Lung (tissue), 12 donors: ENCODE data around the gene COL6A1. TPM values are rescaled to one million over a fixed set of nuclear protein-coding genes. Genes with fewer than 3 reads are reported as not detected.

ENCODE experiments used
- ATAC-seq: fragments of 200-7000 bp; cut with Tn5 transposase; one replicate; pipeline ENCODE4 v1.9.1; 2020; ENCODE audit warnings: moderate number of reproducible peaks; ENCODE audit not compliant: insufficient read depth, low FRiP score
- DNase-seq, 3 donors: peaks; one replicate each; pipeline ENCODE4 v3.0.0-alpha.2; 2013 to 2017
- H3K27ac ChIP-seq, 2 donors: one replicate each; pipeline ENCODE4 v1.5.1; 2013; ENCODE audit warnings: mild to moderate bottlenecking in 2 of 2, moderate library complexity in 2 of 2, control low read depth in 1 of 2, inconsistent platforms in 1 of 2, low read depth in 1 of 2, low read length in 1 of 2
- H3K27me3 ChIP-seq, 3 donors: one replicate each; pipeline ENCODE4 v1.5.1; 2013; ENCODE audit warnings: low read length in 2 of 3; ENCODE audit not compliant: control insufficient read depth in 3 of 3, insufficient read depth in 3 of 3
- H3K36me3 ChIP-seq, 4 donors: one replicate each; pipeline ENCODE4 v1.5.1; 2013; ENCODE audit warnings: low read length in 4 of 4, mild to moderate bottlenecking in 1 of 4, moderate library complexity in 1 of 4; ENCODE audit not compliant: control insufficient read depth in 4 of 4, insufficient read depth in 4 of 4
- H3K4me1 ChIP-seq, 5 donors: one replicate each; pipeline ENCODE4 v1.5.1; 2013; ENCODE audit warnings: low read length in 5 of 5, mild to moderate bottlenecking in 2 of 5, moderate library complexity in 1 of 5; ENCODE audit not compliant: control insufficient read depth in 5 of 5, insufficient read depth in 5 of 5
- H3K4me3 ChIP-seq: one replicate; pipeline ENCODE4 v1.5.1; 2013; ENCODE audit warnings: mild to moderate bottlenecking, control low read depth, moderate library complexity
- H3K9ac ChIP-seq, 2 donors: one replicate each; pipeline ENCODE4 v1.5.1; 2013; ENCODE audit warnings: low read length in 2 of 2, control low read depth in 1 of 2; ENCODE audit not compliant: insufficient read depth in 1 of 2
- H3K9me3 ChIP-seq, 4 donors: one replicate each; pipeline ENCODE4 v1.5.1; 2013; ENCODE audit warnings: low read length in 3 of 4, mild to moderate bottlenecking in 1 of 4, moderate library complexity in 1 of 4; ENCODE audit not compliant: control insufficient read depth in 4 of 4, insufficient read depth in 3 of 4
- CTCF ChIP-seq: IDR thresholded peaks from 2 replicates; pipeline ENCODE4 v1.5.1; 2012; ENCODE audit warnings: mild to moderate bottlenecking; ENCODE audit errors: control extremely low read depth, extremely low read depth
- WGBS, 2 donors: extraction: QIAGEN DNeasy Blood & Tissue Kit; methylation state at CpG; one replicate each; pipeline ENCODE4 v1.1.7; 2013; 5-methylcytosine and 5-hydroxymethylcytosine counted together
- polyA plus RNA-seq, 2 donors: library from polyadenylated mRNA; stranded (reverse); fragments of 200-250 nt; gene quantifications; one replicate each; pipeline ENCODE4 v1.2.1, GENCODE V29; 2013
- total RNA-seq, 2 donors: library from RNA; depleted of rRNA in 1 of 2; stranded (reverse); fragments of >200 nt in 1 of 2; gene quantifications; one replicate each; pipeline ENCODE4 v1.2.1, GENCODE V29; 2014 to 2021
- donor health status: control.
- donor health status: control.
- donor health status: Bipolar disorder and iron deficiency.
- donor health status: healthy.
- donor health status: DM: yes; HTN: yes; CAD: no.

The COL6A1 gene
- total and polyA plus RNA-seq, 4 donors = 107 to 399 (median 172) TPM

GRCh38 chr21:46036696-46037330 lies 55.2 kb downstream of the COL6A1 start:
- peaks cover 0 to 43% (median 8%) of the 10 kb centered on the region in 5 donors for H3K4me1 ChIP-seq
- no peaks in the 10 kb centered on the region for H3K36me3 ChIP-seq
- H3K9me3 ChIP-seq = peaks cover 0 to 4% (median 0%) of the 10 kb centered on the region in 4 donors
- H3K4me3 ChIP-seq = no peak overlapping the region
- H3K9ac ChIP-seq = no peak overlapping the region
- no peak for TF ChIP-seq CTCF
- peak overlapping the region in 1 of 2 donors; percentile 10 for H3K27ac ChIP-seq
- DNase-seq (peak; percentile 44 to 63 (median 60)), ATAC-seq (no peak)
- no peaks in the 10 kb centered on the region for H3K27me3 ChIP-seq
- WGBS, 2 donors = 85 to 90% methylated on average over 30 of the region's 30 CpGs

- ATAC-seq = no peak
- DNase-seq = no peak
- WGBS, 2 donors = 92 to 96% methylated on average over 52 of the region's 52 CpGs
Measured at GRCh38 chr21:46037331-46038325, 56.1 kb downstream of the COL6A1 start.

GRCh38 chr21:46038341-46038829 lies 56.8 kb downstream of the COL6A1 start:
- Histone ChIP-seq H3K9ac (no peak overlapping the region), H3K4me3 (no peak overlapping the region)

More at GRCh38 chr21:46037331-46038325, 56.1 kb downstream of the COL6A1 start:
- H3K9ac ChIP-seq = no peak overlapping the region
- no peak overlapping the region for H3K4me3 ChIP-seq
- peaks cover 0 to 37% (median 8%) of the 10 kb centered on the region in 5 donors for H3K4me1 ChIP-seq
- no peak for TF ChIP-seq CTCF
- H3K27ac ChIP-seq = no peak overlapping the region
- H3K27me3 ChIP-seq = no peaks in the 10 kb centered on the region
- peaks cover 0 to 4% (median 0%) of the 10 kb centered on the region in 4 donors for H3K9me3 ChIP-seq
- H3K36me3 ChIP-seq = no peaks in the 10 kb centered on the region

More at GRCh38 chr21:46038341-46038829, 56.8 kb downstream of the COL6A1 start:
- H3K9me3 ChIP-seq = peaks cover 0 to 4% (median 0%) of the 10 kb centered on the region in 4 donors
- DNase-seq = no peak
- no peaks in the 10 kb centered on the region for H3K27me3 ChIP-seq
- 91 to 95% methylated on average over 24 of the region's 24 CpGs for WGBS, 2 donors
- H3K27ac ChIP-seq = no peak overlapping the region
- ATAC-seq = no peak
- H3K4me1 ChIP-seq = peaks cover 0 to 36% (median 8%) of the 10 kb centered on the region in 5 donors
- TF ChIP-seq CTCF = no peak
- no peaks in the 10 kb centered on the region for H3K36me3 ChIP-seq
